ENCODE results near the gene VAT1L. TPM values are rescaled to one million over a fixed set of nuclear protein-coding genes. Genes with fewer than 3 reads are reported as not detected.
"Not testable (repeated sequence)": the region's sequence is repeated elsewhere in the genome, so short reads cannot be mapped to it uniquely, and the experiment has no call there.

Gene VAT1L
- total RNA-seq, 1 donor from 2014 or later: 4.8 TPM

- H3K4me1 Mint-ChIP-seq: peaks cover 19% of the 10 kb centered on the region
- peaks cover 3% of the 10 kb centered on the region for H3K36me3 Mint-ChIP-seq (ENCODE audit: low read depth)
- H3K27me3 Mint-ChIP-seq (ENCODE audit: low read depth): peaks cover 7% of the 10 kb centered on the region
- TF ChIP-seq CTCF (conservative IDR thresholded peaks at IDR 0.05): no peak
- DNase-seq (ENCODE audit: low read depth, low spot score): no peak
- H3K9me3 Mint-ChIP-seq: peaks cover 6% of the 10 kb centered on the region
- no peak overlapping the region for H3K4me3 Mint-ChIP-seq
- H3K27ac Mint-ChIP-seq (ENCODE audit: unreplicated experiment): no peak overlapping the region
Measured at GRCh38 chr16:77989846-77990245, 201.5 kb downstream of the VAT1L start.

- Mint-ChIP-seq H3K4me3 (no peak overlapping the region), H3K9me3 (peaks cover 6% of the 10 kb centered on the region), H3K27ac (ENCODE audit: unreplicated experiment) (peak overlapping the region; percentile 90), H3K4me1 (peaks cover 19% of the 10 kb centered on the region), H3K27me3 (ENCODE audit: low read depth) (peaks cover 7% of the 10 kb centered on the region), H3K36me3 (ENCODE audit: low read depth) (peaks cover 3% of the 10 kb centered on the region)
- DNase-seq (ENCODE audit: low read depth, low spot score): no peak
- no peak for TF ChIP-seq CTCF (conservative IDR thresholded peaks at IDR 0.05)
Measured at GRCh38 chr16:77991701-77992100, 203.3 kb downstream of the VAT1L start.

DNA sequence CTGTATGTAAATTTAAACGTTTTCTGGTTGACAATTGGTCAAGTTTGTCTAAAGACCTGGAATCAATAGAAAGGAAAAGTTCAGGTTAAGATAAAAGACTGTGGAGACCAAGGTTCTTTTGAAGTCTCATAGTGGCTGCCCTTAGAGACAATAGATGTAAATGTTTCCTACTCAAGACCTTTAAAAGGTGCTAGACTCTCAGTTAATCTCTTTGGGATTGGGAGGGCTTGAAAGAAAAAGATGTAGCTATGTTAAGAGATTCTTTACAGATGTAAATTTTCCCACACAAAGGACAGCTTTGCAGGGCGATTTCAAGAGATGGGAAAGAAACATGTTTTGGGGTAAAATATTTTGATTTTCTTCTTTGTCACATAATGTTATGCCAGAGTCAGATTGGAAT is 204.0 kb downstream of the VAT1L start:
- H3K27me3 Mint-ChIP-seq (ENCODE audit: low read depth); H3K4me3 Mint-ChIP-seq: not testable (repeated sequence)

GRCh38 chr16:77993111-77993985 is 205.0 kb downstream of the VAT1L start:
- H3K4me3 Mint-ChIP-seq: no peak overlapping the region
- peaks cover 19% of the 10 kb centered on the region for H3K4me1 Mint-ChIP-seq
- H3K27ac Mint-ChIP-seq (ENCODE audit: unreplicated experiment): no peak overlapping the region
- peaks cover 9% of the 10 kb centered on the region for H3K9me3 Mint-ChIP-seq
- no peak for TF ChIP-seq CTCF (conservative IDR thresholded peaks at IDR 0.05)
- peaks cover 3% of the 10 kb centered on the region for H3K36me3 Mint-ChIP-seq (ENCODE audit: low read depth)
- DNase-seq (ENCODE audit: low read depth, low spot score): no peak
- peaks cover 7% of the 10 kb centered on the region for H3K27me3 Mint-ChIP-seq (ENCODE audit: low read depth)

More for the DNA sequence above, 204.0 kb downstream of the VAT1L start:
- DNase-seq (ENCODE audit: low read depth, low spot score); H3K36me3 Mint-ChIP-seq (ENCODE audit: low read depth); H3K27ac Mint-ChIP-seq (ENCODE audit: unreplicated experiment); H3K9me3 Mint-ChIP-seq: not testable (repeated sequence)
- H3K4me1 Mint-ChIP-seq: peaks cover 19% of the 10 kb centered on the region

DNA sequence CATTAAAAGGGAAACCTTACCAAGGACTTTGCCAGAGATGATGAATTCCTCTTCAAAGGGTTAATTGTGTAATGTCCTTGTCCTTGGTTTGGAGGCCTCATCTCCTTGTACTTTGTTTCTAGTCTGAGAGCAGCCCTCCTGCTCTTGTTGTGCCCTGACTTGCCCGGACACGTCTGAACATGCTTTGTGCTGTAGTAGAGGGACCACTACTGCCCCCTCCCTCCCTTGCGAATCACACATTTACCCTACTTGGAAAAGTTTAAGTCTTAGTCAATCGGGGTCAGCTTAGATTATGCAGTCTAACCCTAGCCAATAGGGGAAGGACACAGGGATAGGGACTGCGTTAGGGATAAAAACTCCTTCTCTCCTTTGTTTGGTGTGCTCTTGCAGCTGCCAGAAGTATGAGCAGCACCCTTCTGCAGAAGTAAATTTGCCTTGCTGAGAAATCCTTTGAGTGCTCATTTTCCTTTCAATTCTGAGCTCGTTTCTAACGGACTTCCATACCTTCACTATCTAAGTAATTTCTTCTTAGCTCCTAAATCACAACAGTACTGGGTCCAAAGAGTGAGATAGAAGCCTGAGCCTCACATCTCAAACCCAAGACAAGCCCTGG is 207.6 kb downstream of the VAT1L start:
- H3K27me3 Mint-ChIP-seq (ENCODE audit: low read depth): peaks cover 5% of the 10 kb centered on the region
- peaks cover 3% of the 10 kb centered on the region for H3K36me3 Mint-ChIP-seq (ENCODE audit: low read depth)
- H3K4me1 Mint-ChIP-seq: peaks cover 16% of the 10 kb centered on the region
- no peak for TF ChIP-seq CTCF (conservative IDR thresholded peaks at IDR 0.05)
- DNase-seq (ENCODE audit: low read depth, low spot score): no peak
- peaks cover 6% of the 10 kb centered on the region for H3K9me3 Mint-ChIP-seq
- no peak overlapping the region for H3K27ac Mint-ChIP-seq (ENCODE audit: unreplicated experiment)
- H3K4me3 Mint-ChIP-seq: no peak overlapping the region

Data from neural crest cell (in vitro differentiated cells).